Skeletal muscle tissue (tissue), 4 donors: Measurements from ENCODE around the gene ADGRV1. TPM values are rescaled to one million over a fixed set of nuclear protein-coding genes. Genes with fewer than 3 reads are reported as not detected.

Source experiments
- H3K27ac ChIP-seq: one replicate; pipeline ENCODE4 v1.7.0; 2013; ENCODE audit warnings: mild to moderate bottlenecking, low read depth, low read length, inconsistent platforms
- H3K27me3 ChIP-seq, 3 donors: one replicate each; pipeline ENCODE4 v1.7.0; 2013; ENCODE audit warnings: low read length in 3 of 3; ENCODE audit not compliant: control insufficient read depth in 3 of 3, insufficient read depth in 3 of 3
- H3K36me3 ChIP-seq, 3 donors: one replicate each; pipeline ENCODE4 v1.7.0; 2013; ENCODE audit warnings: low read length in 3 of 3; ENCODE audit not compliant: control insufficient read depth in 3 of 3, insufficient read depth in 3 of 3
- H3K4me1 ChIP-seq, 3 donors: one replicate each; pipeline ENCODE4 v1.7.0; 2013; ENCODE audit warnings: low read length in 3 of 3, mild to moderate bottlenecking in 3 of 3; ENCODE audit not compliant: control insufficient read depth in 3 of 3, insufficient read depth in 3 of 3
- H3K4me3 ChIP-seq, 3 donors: one replicate each; pipeline ENCODE4 v1.7.0; 2013; ENCODE audit warnings: low read length in 3 of 3
- H3K9ac ChIP-seq, 3 donors: one replicate each; pipeline ENCODE4 v1.7.0; 2013; ENCODE audit warnings: low read length in 3 of 3, mild to moderate bottlenecking in 3 of 3, moderate library complexity in 2 of 3, low read depth in 1 of 3
- H3K9me3 ChIP-seq, 3 donors: one replicate each; pipeline ENCODE4 v1.7.0; 2013; ENCODE audit warnings: low read length in 3 of 3; ENCODE audit not compliant: control insufficient read depth in 3 of 3
- total RNA-seq: library from RNA; depleted of rRNA; stranded (reverse); fragments of >200 nt; gene quantifications from one replicate; pipeline ENCODE4 v1.2.3, GENCODE V29; 2014
- donor health status: Osteomylitis.

The ADGRV1 gene
- total RNA-seq, 1 donor from 2014 or later = 2.6 TPM

GRCh38 chr5:91065496-91065895, 506.9 kb downstream of the ADGRV1 start:
- H3K4me3 ChIP-seq = no peak overlapping the region
- no peak overlapping the region for H3K27ac ChIP-seq

GRCh38 chr5:91069364-91069763, 510.8 kb downstream of the ADGRV1 start:
- Histone ChIP-seq H3K9me3 (no peaks in the 10 kb centered on the region), H3K4me1 (no peaks in the 10 kb centered on the region), H3K27me3 (no peaks in the 10 kb centered on the region), H3K27ac (no peak overlapping the region), H3K36me3 (no peaks in the 10 kb centered on the region), H3K9ac (no peak overlapping the region), H3K4me3 (no peak overlapping the region)

More at GRCh38 chr5:91065496-91065895, 506.9 kb downstream of the ADGRV1 start:
- no peaks in the 10 kb centered on the region for H3K9me3 ChIP-seq
- no peaks in the 10 kb centered on the region for H3K27me3 ChIP-seq
- H3K9ac ChIP-seq = no peak overlapping the region
- no peaks in the 10 kb centered on the region for H3K4me1 ChIP-seq
- no peaks in the 10 kb centered on the region for H3K36me3 ChIP-seq

GRCh38 chr5:91070761-91071550, 512.4 kb downstream of the ADGRV1 start:
- Histone ChIP-seq H3K27me3 (no peaks in the 10 kb centered on the region), H3K9me3 (no peaks in the 10 kb centered on the region), H3K4me3 (no peak overlapping the region), H3K27ac (no peak overlapping the region), H3K9ac (no peak overlapping the region), H3K4me1 (no peaks in the 10 kb centered on the region), H3K36me3 (no peaks in the 10 kb centered on the region)

- H3K27ac ChIP-seq = no peak overlapping the region
- H3K9ac ChIP-seq = no peak overlapping the region
- H3K36me3 ChIP-seq = no peaks in the 10 kb centered on the region
- H3K4me1 ChIP-seq = no peaks in the 10 kb centered on the region
- H3K9me3 ChIP-seq = no peaks in the 10 kb centered on the region
- no peak overlapping the region for H3K4me3 ChIP-seq
- H3K27me3 ChIP-seq = no peaks in the 10 kb centered on the region
Measured at GRCh38 chr5:91072881-91073280, 514.3 kb downstream of the ADGRV1 start.

GRCh38 chr5:91074615-91075014, 516.0 kb downstream of the ADGRV1 start:
- no peak overlapping the region for H3K27ac ChIP-seq
- no peaks in the 10 kb centered on the region for H3K27me3 ChIP-seq
- H3K4me3 ChIP-seq = no peak overlapping the region
- no peaks in the 10 kb centered on the region for H3K36me3 ChIP-seq
- no peak overlapping the region for H3K9ac ChIP-seq
- no peaks in the 10 kb centered on the region for H3K9me3 ChIP-seq
- peaks cover 5 to 8% (median 7%) of the 10 kb centered on the region in 3 donors for H3K4me1 ChIP-seq

GRCh38 chr5:91076138-91076537, 517.5 kb downstream of the ADGRV1 start:
- H3K27me3 ChIP-seq = no peaks in the 10 kb centered on the region
- H3K27ac ChIP-seq = no peak overlapping the region
- no peaks in the 10 kb centered on the region for H3K36me3 ChIP-seq
- H3K4me3 ChIP-seq = no peak overlapping the region
- peaks cover 5 to 8% (median 7%) of the 10 kb centered on the region in 3 donors for H3K4me1 ChIP-seq
- H3K9me3 ChIP-seq = no peaks in the 10 kb centered on the region
- no peak overlapping the region for H3K9ac ChIP-seq

GRCh38 chr5:91077623-91078022, 519.0 kb downstream of the ADGRV1 start:
- no peak overlapping the region for H3K9ac ChIP-seq
- no peak overlapping the region for H3K4me3 ChIP-seq
- H3K27ac ChIP-seq = no peak overlapping the region
- no peaks in the 10 kb centered on the region for H3K36me3 ChIP-seq
- H3K4me1 ChIP-seq = peaks cover 5 to 8% (median 7%) of the 10 kb centered on the region in 3 donors
- no peaks in the 10 kb centered on the region for H3K27me3 ChIP-seq
- H3K9me3 ChIP-seq = no peaks in the 10 kb centered on the region

- Histone ChIP-seq H3K36me3 (no peaks in the 10 kb centered on the region), H3K27ac (no peak overlapping the region), H3K4me3 (no peak overlapping the region), H3K9me3 (no peaks in the 10 kb centered on the region), H3K4me1 (peaks cover 5 to 8% (median 7%) of the 10 kb centered on the region in 3 donors), H3K27me3 (no peaks in the 10 kb centered on the region), H3K9ac (no peak overlapping the region)
Measured at GRCh38 chr5:91079037-91079436, 520.4 kb downstream of the ADGRV1 start.

GRCh38 chr5:91089758-91090157, 531.2 kb downstream of the ADGRV1 start:
- no peaks in the 10 kb centered on the region for H3K27me3 ChIP-seq
- H3K9ac ChIP-seq = no peak overlapping the region
- no peak overlapping the region for H3K27ac ChIP-seq
- H3K36me3 ChIP-seq = no peaks in the 10 kb centered on the region
- no peaks in the 10 kb centered on the region for H3K9me3 ChIP-seq
- H3K4me1 ChIP-seq = no peaks in the 10 kb centered on the region
- no peak overlapping the region for H3K4me3 ChIP-seq

- no peaks in the 10 kb centered on the region for H3K27me3 ChIP-seq
- no peaks in the 10 kb centered on the region for H3K9me3 ChIP-seq
- no peak overlapping the region for H3K9ac ChIP-seq
- no peaks in the 10 kb centered on the region for H3K4me1 ChIP-seq
- H3K27ac ChIP-seq = no peak overlapping the region
- no peak overlapping the region for H3K4me3 ChIP-seq
- H3K36me3 ChIP-seq = no peaks in the 10 kb centered on the region
Measured at GRCh38 chr5:91090995-91091394, 532.4 kb downstream of the ADGRV1 start.
